ENCODE data around the gene UBE2O. TPM values are rescaled to one million over a fixed set of nuclear protein-coding genes. Genes with fewer than 3 reads are reported as not detected.

The UBE2O gene
- total and polyA plus RNA-seq, 2 donors (not counting 3 experiments of a cell fraction or from before 2014, with no cell fraction given): 13.9 to 34.1 TPM

- no peak for TF ChIP-seq CTCF (IDR thresholded peaks at IDR 0.05; ENCODE audit: extremely low read depth in 1 of 2, insufficient read depth in 1 of 2, low read depth in 1 of 2, low read length in 2 of 2)
- H3K27me3 ChIP-seq (ENCODE audit: control insufficient read depth in 2 of 2, insufficient read depth in 2 of 2, low read length in 2 of 2): no peaks in the 10 kb centered on the region
- FAIRE-seq (no peak), DNase-seq (ENCODE audit: low read depth, low spot score) (no peak)
- no peaks in the 10 kb centered on the region for H3K9me3 ChIP-seq (replicated peaks; ENCODE audit: control insufficient read depth, insufficient read depth, low read length)
- no peaks in the 10 kb centered on the region for H3K9me1 ChIP-seq (replicated peaks; ENCODE audit: control insufficient read depth, extremely low read depth, insufficient read depth, low read length)
- H3K36me3 ChIP-seq (ENCODE audit: control insufficient read depth in 2 of 2, extremely low read depth in 1 of 2, insufficient read depth in 2 of 2, low read length in 2 of 2): peaks cover 0 to 4% of the 10 kb centered on the region in 2 experiments
- intact Hi-C loops (cut with micrococcal nuclease): loop anchor here (1.0 kb wide), 1 partner anchor 43 kb away; no protein-coding TSS in a partner anchor
- dilution Hi-C loops (cut with MboI; ENCODE audit: extremely low pct_ligation_motif_present, low sequenced_read_pairs): no loop called here
- H4K20me1 ChIP-seq (replicated peaks; ENCODE audit: control insufficient read depth, extremely low read depth, insufficient read depth, low read length): no peaks in the 10 kb centered on the region
- CTCF ChIA-PET: interaction anchor here (1.0 kb wide), 3 partner anchors 12 to 22 kb away, joined by 3 to 4 read pairs (median 3); no protein-coding TSS in a partner anchor
- no peak overlapping the region for H3K27ac ChIP-seq (ENCODE audit: insufficient read depth, low read depth, low read length)
- H2AFZ ChIP-seq (ENCODE audit: low read depth, low read length): no peak overlapping the region
- BruUV-seq (replicated peaks): no TSS peak
- H3K79me2 ChIP-seq (ENCODE audit: control insufficient read depth, insufficient read depth, low read length): no peaks in the 10 kb centered on the region
- no peak overlapping the region for H3K4me2 ChIP-seq (ENCODE audit: insufficient read depth, low read length)
- H3K4me3 ChIP-seq (replicated peaks in 1 of 3; ENCODE audit: insufficient read depth in 1 of 3, low read depth in 1 of 3, low read length in 3 of 3): no peak overlapping the region
- H3K9ac ChIP-seq (replicated peaks; ENCODE audit: extremely low read depth, insufficient read depth, low read length): no peak overlapping the region
- POLR2A ChIA-PET: no interaction called here
- H3K4me1 ChIP-seq (ENCODE audit: control insufficient read depth, extremely low read depth, insufficient read depth, low read length): peaks cover 12% of the 10 kb centered on the region
Measured at GRCh38 chr17:76480632-76481031, 27.7 kb upstream of the UBE2O start.

GRCh38 chr17:76479515-76480060 lies 26.6 kb upstream of the UBE2O start:
- DNase-seq (ENCODE audit: low read depth, low spot score) (no peak), FAIRE-seq (no peak)
- Histone ChIP-seq H4K20me1 (replicated peaks; ENCODE audit: control insufficient read depth, extremely low read depth, insufficient read depth, low read length) (no peaks in the 10 kb centered on the region), H3K79me2 (ENCODE audit: control insufficient read depth, insufficient read depth, low read length) (no peaks in the 10 kb centered on the region), H3K9me1 (replicated peaks; ENCODE audit: control insufficient read depth, extremely low read depth, insufficient read depth, low read length) (no peaks in the 10 kb centered on the region), H3K9ac (replicated peaks; ENCODE audit: extremely low read depth, insufficient read depth, low read length) (no peak overlapping the region), H3K27me3 (ENCODE audit: control insufficient read depth in 2 of 2, insufficient read depth in 2 of 2, low read length in 2 of 2) (no peaks in the 10 kb centered on the region), H3K4me2 (ENCODE audit: insufficient read depth, low read length) (no peak overlapping the region), H3K4me3 (replicated peaks in 1 of 3; ENCODE audit: insufficient read depth in 1 of 3, low read depth in 1 of 3, low read length in 3 of 3) (no peak overlapping the region), H3K4me1 (ENCODE audit: control insufficient read depth, extremely low read depth, insufficient read depth, low read length) (peaks cover 5% of the 10 kb centered on the region), H3K9me3 (replicated peaks; ENCODE audit: control insufficient read depth, insufficient read depth, low read length) (no peaks in the 10 kb centered on the region), H2AFZ (ENCODE audit: low read depth, low read length) (no peak overlapping the region), H3K27ac (ENCODE audit: insufficient read depth, low read depth, low read length) (no peak overlapping the region), H3K36me3 (ENCODE audit: control insufficient read depth in 2 of 2, extremely low read depth in 1 of 2, insufficient read depth in 2 of 2, low read length in 2 of 2) (peaks cover 0 to 6% of the 10 kb centered on the region in 2 experiments)
- ChIA-PET CTCF (interaction anchor here (1.0 to 2.2 kb wide), 4 partner anchors 13 to 71 kb away, joined by 3 to 9 read pairs (median 4); no protein-coding TSS in a partner anchor), POLR2A (no interaction called here)
- intact Hi-C loops (cut with micrococcal nuclease): no loop called here
- dilution Hi-C loops (cut with MboI; ENCODE audit: extremely low pct_ligation_motif_present, low sequenced_read_pairs): no loop called here
- no TSS peak for BruUV-seq (replicated peaks)
- TF ChIP-seq JUN (IDR thresholded peaks at IDR 0.05; ENCODE audit: borderline replicate concordance, insufficient read depth, insufficient read length, low read depth) (no peak), POLR2AphosphoS5 (IDR thresholded peaks at IDR 0.05; ENCODE audit: insufficient read depth, low read depth, low read length) (no peak), CTCF (IDR thresholded peaks at IDR 0.05; ENCODE audit: extremely low read depth in 1 of 2, insufficient read depth in 1 of 2, low read depth in 1 of 2, low read length in 2 of 2) (no peak), GATA2 (IDR thresholded peaks at IDR 0.05; ENCODE audit: insufficient read depth, insufficient read length, low read depth, low read length) (no peak)
- TF ChIP-seq, protein P1, sequence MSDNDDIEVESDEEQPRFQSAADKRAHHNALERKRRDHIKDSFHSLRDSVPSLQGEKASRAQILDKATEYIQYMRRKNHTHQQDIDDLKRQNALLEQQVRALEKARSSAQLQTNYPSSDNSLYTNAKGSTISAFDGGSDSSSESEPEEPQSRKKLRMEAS (IDR thresholded peaks at IDR 0.05; ENCODE audit: insufficient read depth, insufficient read length): no peak
